Keratinocyte (primary cell): Measurements from ENCODE around the gene MAGIX.

ENCODE experiments used
- EZH2 ChIP-seq: IDR thresholded peaks from one replicate; pipeline ENCODE4 v1.6.1; 2012; ENCODE audit warnings: inconsistent platforms, mild to moderate bottlenecking, low read length, moderate library complexity
- TF ChIP-seq, protein P1 (sequence below), 3 experiments: IDR thresholded peaks in 1 of 3; conservative IDR thresholded peaks in 1 of 3; optimal IDR thresholded peaks in 1 of 3; 2 replicates in 2 of 3; 3 replicates in 1 of 3; pipeline versions ENCODE3 to v1.5.1; 2011; ENCODE audit warnings: low read length in 3 of 3, mild to moderate bottlenecking in 3 of 3, moderate library complexity in 2 of 3, control low read depth in 1 of 3, inconsistent platforms in 1 of 3; ENCODE audit not compliant: insufficient read depth in 2 of 3; ENCODE audit errors: extremely low read depth in 1 of 3

DNA sequence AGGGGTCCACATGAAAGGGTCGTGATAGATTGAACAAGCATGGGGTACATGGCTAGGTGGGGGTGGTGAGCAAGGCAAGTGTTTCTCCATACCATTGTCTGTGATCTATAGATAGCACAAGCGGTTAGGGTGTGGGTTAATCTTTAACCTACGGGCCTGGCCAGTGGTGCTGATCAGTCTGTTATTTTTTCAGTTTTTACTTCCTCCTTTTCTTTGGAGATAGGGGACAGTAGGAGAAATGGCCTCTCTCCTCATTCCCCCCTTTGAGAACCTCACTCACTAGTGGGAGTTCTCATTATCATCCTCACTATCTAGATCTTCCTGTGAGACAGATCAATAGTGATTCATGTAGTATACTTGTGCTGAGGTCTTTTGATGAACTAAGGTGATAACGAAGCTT, 22.8 kb upstream of the MAGIX start:
- TF ChIP-seq, protein P1, sequence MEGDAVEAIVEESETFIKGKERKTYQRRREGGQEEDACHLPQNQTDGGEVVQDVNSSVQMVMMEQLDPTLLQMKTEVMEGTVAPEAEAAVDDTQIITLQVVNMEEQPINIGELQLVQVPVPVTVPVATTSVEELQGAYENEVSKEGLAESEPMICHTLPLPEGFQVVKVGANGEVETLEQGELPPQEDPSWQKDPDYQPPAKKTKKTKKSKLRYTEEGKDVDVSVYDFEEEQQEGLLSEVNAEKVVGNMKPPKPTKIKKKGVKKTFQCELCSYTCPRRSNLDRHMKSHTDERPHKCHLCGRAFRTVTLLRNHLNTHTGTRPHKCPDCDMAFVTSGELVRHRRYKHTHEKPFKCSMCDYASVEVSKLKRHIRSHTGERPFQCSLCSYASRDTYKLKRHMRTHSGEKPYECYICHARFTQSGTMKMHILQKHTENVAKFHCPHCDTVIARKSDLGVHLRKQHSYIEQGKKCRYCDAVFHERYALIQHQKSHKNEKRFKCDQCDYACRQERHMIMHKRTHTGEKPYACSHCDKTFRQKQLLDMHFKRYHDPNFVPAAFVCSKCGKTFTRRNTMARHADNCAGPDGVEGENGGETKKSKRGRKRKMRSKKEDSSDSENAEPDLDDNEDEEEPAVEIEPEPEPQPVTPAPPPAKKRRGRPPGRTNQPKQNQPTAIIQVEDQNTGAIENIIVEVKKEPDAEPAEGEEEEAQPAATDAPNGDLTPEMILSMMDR (optimal IDR thresholded peaks at IDR 0.05 in 1 of 3, IDR thresholded peaks at IDR 0.05 in 1 of 3, conservative IDR thresholded peaks at IDR 0.05 in 1 of 3; ENCODE audit: extremely low read depth in 1 of 3, insufficient read depth in 2 of 3, low read length in 3 of 3), result no peak
- no peak for TF ChIP-seq EZH2
